Esophagus squamous epithelium (tissue), 5 donors: ENCODE data around the gene STK38L. TPM values are rescaled to one million over a fixed set of nuclear protein-coding genes. Genes with fewer than 3 reads are reported as not detected.

Experiments
- DNase-seq: peaks from one replicate; lab custom pipeline; 2025; lab: John Stamatoyannopoulos, UW
- H3K27ac ChIP-seq, 4 donors: fragments of 200-600 bp; sonication (generic); one replicate each; pipeline ENCODE4 v1.5.1; 2016 to 2019; ENCODE audit warnings: mild to moderate bottlenecking in 1 of 4
- H3K27me3 ChIP-seq, 4 donors: fragments of 200-600 bp; sonication (generic); 1 replicate in 3 of 4; 2 replicates in 1 of 4; pipeline versions ENCODE4 v1.5.1 to v1.6.0; 2017 to 2021; ENCODE audit warnings: antibody characterized with exemption in 1 of 4
- H3K36me3 ChIP-seq, 3 donors: fragments of 200-600 bp; sonication (generic); one replicate each; pipeline ENCODE4 v1.5.1; 2016 to 2019
- H3K4me1 ChIP-seq, 3 donors: fragments of 200-600 bp; sonication (generic); one replicate each; pipeline ENCODE4 v1.5.1; 2017 to 2019
- H3K4me3 ChIP-seq, 4 donors: fragments of 200-600 bp; sonication (generic); 1 replicate in 3 of 4; 2 replicates in 1 of 4; pipeline ENCODE4 v1.5.1; 2016 to 2019; ENCODE audit warnings: mild to moderate bottlenecking in 2 of 4, moderate library complexity in 1 of 4
- H3K9me3 ChIP-seq, 3 donors: fragments of 200-600 bp; sonication (generic); one replicate each; pipeline ENCODE4 v1.5.1; 2016 to 2019
- CTCF ChIP-seq, 6 experiments: fragments of 450-650 bp in 4 of 6; fragments of 200-600 bp in 2 of 6; sonication (generic) in 2 of 6; IDR thresholded peaks; one replicate each; pipeline ENCODE4 v1.5.1; 2016 to 2019; ENCODE audit warnings: antibody characterized with exemption in 6 of 6, mild to moderate bottlenecking in 4 of 6, moderate library complexity in 4 of 6
- POLR2A ChIP-seq, 4 donors: fragments of 450-650 bp; IDR thresholded peaks; one replicate each; pipeline ENCODE4 v1.6.1; 2017; ENCODE audit warnings: antibody characterized with exemption in 4 of 4, mild to moderate bottlenecking in 4 of 4, moderate library complexity in 3 of 4
- WGBS, 2 donors: methylation state at CpG; one replicate each; pipeline ENCODE4 v1.1.5; 2018; 5-methylcytosine and 5-hydroxymethylcytosine counted together
- intact Hi-C: fragments of 100-400 bp; cut with DNase I; formaldehyde crosslinking; loops from one replicate; pipeline ENCODE4 v1.15.0; 2022
- total RNA-seq, 4 donors: library from RNA; depleted of rRNA; stranded (reverse); fragments of >200 nt; gene quantifications; one replicate each; pipeline ENCODE4 v1.1.0, GENCODE V29; 2016
- donor health status: DM: yes; HTN: yes; CAD: no.

The STK38L gene
- total RNA-seq, 4 donors from 2014 or later: 15.6 to 53.2 (median 28.0) TPM

GRCh38 chr12:27237790-27238771 is 6.0 kb upstream of the STK38L start:
- 54 to 65% methylated on average over 6 of the region's 6 CpGs for WGBS, 2 donors
- no peak for TF ChIP-seq POLR2A (IDR thresholded peaks at IDR 0.05)
- no peak overlapping the region for H3K4me3 ChIP-seq
- H3K9me3 ChIP-seq: no peaks in the 10 kb centered on the region
- H3K27me3 ChIP-seq: no peaks in the 10 kb centered on the region
- H3K36me3 ChIP-seq: no peaks in the 10 kb centered on the region
- intact Hi-C loops: no loop called here
- H3K4me1 ChIP-seq: no peaks in the 10 kb centered on the region
- H3K27ac ChIP-seq: peak overlapping the region in 1 of 4 donors; percentile 56
- DNase-seq: no peak

GRCh38 chr12:27243006-27243405 is 1.1 kb upstream of the STK38L start:
- 85 to 91% methylated on average over 4 of the region's 4 CpGs for whole genome bisulfite sequencing, 2 donors

GRCh38 chr12:27244689-27245488 is 803 bp downstream of the STK38L start:
- DNase-seq: no peak
- intact Hi-C loops: no loop called here
- Histone ChIP-seq H3K27ac (peak overlapping the region; percentile 94 to 97 (median 94)), H3K9me3 (no peaks in the 10 kb centered on the region), H3K36me3 (no peaks in the 10 kb centered on the region), H3K4me3 (peak overlapping the region; percentile 81 to 94 (median 92)), H3K4me1 (peaks cover 0 to 29% (median 17%) of the 10 kb centered on the region in 3 donors), H3K27me3 (no peaks in the 10 kb centered on the region)
- TF ChIP-seq POLR2A (IDR thresholded peaks at IDR 0.05): no peak
- no peak for TF ChIP-seq CTCF (IDR thresholded peaks at IDR 0.05)
- 6 to 8% methylated on average over 13 to 17 of the region's 18 CpGs for WGBS, 2 donors

More at GRCh38 chr12:27243006-27243405, 1.1 kb upstream of the STK38L start:
- peaks cover 0 to 29% (median 14%) of the 10 kb centered on the region in 3 donors for H3K4me1 ChIP-seq
- H3K27me3 ChIP-seq: no peaks in the 10 kb centered on the region
- no peaks in the 10 kb centered on the region for H3K9me3 ChIP-seq
- intact Hi-C loops: no loop called here
- no peaks in the 10 kb centered on the region for H3K36me3 ChIP-seq
- no peak overlapping the region for H3K4me3 ChIP-seq
- H3K27ac ChIP-seq: peak overlapping the region; percentile 94 to 97 (median 94)
- TF ChIP-seq CTCF (IDR thresholded peaks at IDR 0.05) (no peak), POLR2A (IDR thresholded peaks at IDR 0.05) (no peak)
- DNase-seq: no peak

GRCh38 chr12:27246141-27246540 is 2.1 kb downstream of the STK38L start:
- H3K36me3 ChIP-seq: no peaks in the 10 kb centered on the region
- TF ChIP-seq CTCF (IDR thresholded peaks at IDR 0.05): no peak
- TF ChIP-seq POLR2A (IDR thresholded peaks at IDR 0.05): no peak
- intact Hi-C loops: no loop called here
- no peak for DNase-seq
- no peaks in the 10 kb centered on the region for H3K9me3 ChIP-seq
- peaks cover 0 to 29% (median 17%) of the 10 kb centered on the region in 3 donors for H3K4me1 ChIP-seq
- no peaks in the 10 kb centered on the region for H3K27me3 ChIP-seq
- peak overlapping the region in 3 of 4 donors; percentile 81 to 94 (median 93) for H3K4me3 ChIP-seq
- H3K27ac ChIP-seq: peak overlapping the region in 3 of 4 donors; percentile 94 to 97 (median 95)
- 61 to 75% methylated on average over 2 of the region's 2 CpGs for WGBS, 2 donors

GRCh38 chr12:27246774-27247173 is 2.7 kb downstream of the STK38L start:
- H3K9me3 ChIP-seq: no peaks in the 10 kb centered on the region
- H3K27ac ChIP-seq: peak overlapping the region in 3 of 4 donors; percentile 36 to 97 (median 94)
- intact Hi-C loops: no loop called here
- H3K36me3 ChIP-seq: no peaks in the 10 kb centered on the region
- DNase-seq: no peak
- TF ChIP-seq CTCF (IDR thresholded peaks at IDR 0.05): no peak
- TF ChIP-seq POLR2A (IDR thresholded peaks at IDR 0.05): no peak
- peak overlapping the region in 3 of 4 donors; percentile 81 to 94 (median 93) for H3K4me3 ChIP-seq
- H3K4me1 ChIP-seq: peaks cover 0 to 29% (median 17%) of the 10 kb centered on the region in 3 donors
- H3K27me3 ChIP-seq: no peaks in the 10 kb centered on the region
- WGBS, 2 donors: 47 to 72% methylated on average over 5 of the region's 5 CpGs
